Panc1 (cell line): ENCODE measurements around the gene CLPTM1L.

Source experiments
- CTCF ChIP-seq: fragments of 450-650 bp; IDR thresholded peaks from 2 replicates; pipeline ENCODE4 v1.5.1; 2017; ENCODE audit warnings: mild to moderate bottlenecking
- POLR2AphosphoS5 ChIP-seq: IDR thresholded peaks from 2 replicates; pipeline ENCODE4 v1.6.1; 2012; ENCODE audit warnings: mild to moderate bottlenecking, low read depth, low read length, moderate library complexity
- SIN3A ChIP-seq: IDR thresholded peaks from 2 replicates; pipeline ENCODE4 v1.6.1; 2012; ENCODE audit warnings: low read depth, mild to moderate bottlenecking, low read length, moderate library complexity, borderline replicate concordance; ENCODE audit not compliant: insufficient read depth
- TCF7L2 ChIP-seq: IDR thresholded peaks from 2 replicates; pipeline ENCODE4 v1.6.1; 2011; ENCODE audit warnings: mild to moderate bottlenecking, low read depth, low read length, inconsistent platforms

GRCh38 chr5:1297243-1297642 is 47.7 kb downstream of the CLPTM1L start:
- TF ChIP-seq CTCF (no peak), TCF7L2 (no peak), POLR2AphosphoS5 (no peak), SIN3A (no peak)
